ENCODE results near the gene DISP3.

- TF ChIP-seq CTCF (IDR thresholded peaks at IDR 0.05) (no peak), FOSL2 (IDR thresholded peaks at IDR 0.05; ENCODE audit: borderline replicate concordance, low read depth) (no peak), POLR2AphosphoS5 (IDR thresholded peaks at IDR 0.05; ENCODE audit: low read depth, low read length) (no peak), SIN3A (IDR thresholded peaks at IDR 0.05; ENCODE audit: borderline replicate concordance, low read depth, low read length) (no peak), RFX5 (IDR thresholded peaks at IDR 0.05; ENCODE audit: low read length) (no peak), TAF1 (IDR thresholded peaks at IDR 0.05; ENCODE audit: borderline replicate concordance, low read depth, low read length) (no peak), YY1 (IDR thresholded peaks at IDR 0.05; ENCODE audit: low read depth) (no peak), EP300 (IDR thresholded peaks at IDR 0.05; ENCODE audit: borderline replicate concordance in 1 of 2, low read depth in 1 of 2, low read length in 1 of 2) (no peak), GATA2 (CRISPR knock-in tag; IDR thresholded peaks at IDR 0.05) (no peak), JUND (IDR thresholded peaks at IDR 0.05) (no peak), FOXM1 (IDR thresholded peaks at IDR 0.05; ENCODE audit: low read depth) (no peak), ZBTB33 (IDR thresholded peaks at IDR 0.05; ENCODE audit: borderline replicate concordance, low read depth) (no peak), USF1 (IDR thresholded peaks at IDR 0.05; ENCODE audit: borderline replicate concordance, low read depth) (no peak), TCF12 (IDR thresholded peaks at IDR 0.05) (no peak)
These were observed 34.0 kb upstream of the DISP3 start for GRCh38 chr1:11444907-11445306.
